ENCODE measurements around the gene GABRG2. TPM values are rescaled to one million over a fixed set of nuclear protein-coding genes. Genes with fewer than 3 reads are reported as not detected.

The GABRG2 gene
- total RNA-seq, 2 experiments from 2014 or later = not detected

Other genes with a start within 250 kb of the GABRG2 start
- not detected for gene GABRA1, start 219.7 kb upstream of the GABRG2 start, total RNA-seq

Data from activated CD8-positive, alpha-beta memory T cell treated with anti-CD3 and anti-CD28 coated beads, Interleukin-2, amount 10 ng/mL, durations not matched to agents 7 days and 5 days (primary cell).